Measurements from ENCODE around the gene WDR38.
"Not testable (repeated sequence)": the region's sequence is repeated elsewhere in the genome, so short reads cannot be mapped to it uniquely, and the experiment has no call there.

Gene WDR38

GRCh38 chr9:124841075-124841821 lies 12.0 kb upstream of the WDR38 start:
- H3K4me3 ChIP-seq (ENCODE audit: low read length): no peak overlapping the region
- TF ChIP-seq ZNF274 (IDR thresholded peaks at IDR 0.05; ENCODE audit: low read depth, low read length): no peak

DNA sequence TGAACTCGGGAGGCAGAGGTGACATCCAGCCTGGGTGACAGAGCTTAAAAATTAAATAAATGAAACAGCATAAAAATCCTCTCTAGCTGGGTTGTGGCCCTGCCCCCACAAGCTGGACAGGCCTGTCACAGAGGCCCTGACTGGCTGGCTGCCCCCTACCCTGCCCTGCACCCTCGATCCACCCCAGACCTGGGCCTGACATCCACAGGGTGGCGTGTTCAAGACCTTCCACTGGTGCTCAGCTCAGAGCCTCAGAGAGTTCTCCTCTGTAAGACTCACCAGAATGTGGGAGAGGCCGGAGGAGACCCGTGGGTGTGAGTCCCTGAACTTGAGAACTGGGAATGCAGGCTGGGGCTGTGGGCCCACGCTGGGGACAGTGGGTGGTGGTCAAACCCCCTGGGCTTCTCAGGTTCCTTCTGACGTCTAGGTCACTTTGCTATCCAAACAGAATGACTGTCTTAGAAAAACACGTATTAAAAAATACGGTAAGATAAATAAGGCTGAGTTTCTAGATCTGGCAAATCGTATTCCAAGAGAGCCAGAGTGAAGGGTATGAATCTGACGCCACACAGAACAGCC lies 9.7 kb upstream of the WDR38 start:
- TF ChIP-seq ZNF274 (IDR thresholded peaks at IDR 0.05; ENCODE audit: low read depth, low read length): no peak
- H3K4me3 ChIP-seq (ENCODE audit: low read length): no peak overlapping the region

DNA sequence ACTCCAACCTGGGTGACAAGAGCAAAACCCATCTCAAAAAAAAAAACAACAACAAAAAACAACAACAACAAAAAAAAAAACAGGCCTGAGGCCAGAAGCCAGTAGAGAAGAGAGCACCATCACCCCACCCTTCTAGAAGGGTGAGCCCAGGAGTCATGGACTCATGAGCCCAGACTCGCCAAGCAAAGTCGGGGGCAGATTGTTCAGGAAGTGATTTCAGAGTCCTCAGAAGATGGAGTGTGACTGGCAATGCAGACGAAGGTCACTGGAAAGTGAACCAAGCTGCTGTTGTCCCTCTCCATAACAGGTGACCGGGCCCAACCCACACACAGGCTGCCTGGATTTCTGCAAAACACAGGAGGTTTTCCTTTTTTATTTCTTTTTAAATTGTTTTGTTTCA lies 9.0 kb upstream of the WDR38 start:
- TF ChIP-seq ZNF274 (IDR thresholded peaks at IDR 0.05; ENCODE audit: low read depth, low read length): no peak
- H3K4me3 ChIP-seq (ENCODE audit: low read length): no peak overlapping the region

GRCh38 chr9:124846467-124846866 lies 6.8 kb upstream of the WDR38 start:
- not testable (repeated sequence) for H3K4me3 ChIP-seq (ENCODE audit: low read length)

GRCh38 chr9:124846969-124847368 lies 6.3 kb upstream of the WDR38 start:
- H3K4me3 ChIP-seq (ENCODE audit: low read length): no peak overlapping the region
- TF ChIP-seq ZNF274 (IDR thresholded peaks at IDR 0.05; ENCODE audit: low read depth, low read length): no peak

DNA sequence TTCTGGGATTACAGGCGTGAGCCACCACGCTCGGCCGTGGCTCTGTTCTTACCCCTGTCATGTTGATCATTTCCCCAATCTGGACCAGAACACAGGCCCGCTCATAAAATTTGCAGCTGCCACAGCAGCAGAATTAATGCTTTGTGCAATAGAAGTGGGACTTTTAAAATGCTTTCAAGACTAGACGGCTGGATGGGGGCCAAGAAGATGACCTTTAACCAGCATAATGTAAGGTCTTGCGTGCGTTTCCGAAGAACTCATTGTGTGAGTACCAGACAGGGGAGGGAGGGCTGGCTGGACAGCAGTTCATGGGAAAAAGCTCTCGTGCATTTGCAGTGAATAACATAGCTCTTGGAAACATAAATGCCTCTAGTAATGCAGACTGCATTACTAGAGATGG lies 3.5 kb upstream of the WDR38 start:
- TF ChIP-seq ZNF274 (IDR thresholded peaks at IDR 0.05; ENCODE audit: low read depth, low read length): no peak
- H3K4me3 ChIP-seq (ENCODE audit: low read length): no peak overlapping the region

DNA sequence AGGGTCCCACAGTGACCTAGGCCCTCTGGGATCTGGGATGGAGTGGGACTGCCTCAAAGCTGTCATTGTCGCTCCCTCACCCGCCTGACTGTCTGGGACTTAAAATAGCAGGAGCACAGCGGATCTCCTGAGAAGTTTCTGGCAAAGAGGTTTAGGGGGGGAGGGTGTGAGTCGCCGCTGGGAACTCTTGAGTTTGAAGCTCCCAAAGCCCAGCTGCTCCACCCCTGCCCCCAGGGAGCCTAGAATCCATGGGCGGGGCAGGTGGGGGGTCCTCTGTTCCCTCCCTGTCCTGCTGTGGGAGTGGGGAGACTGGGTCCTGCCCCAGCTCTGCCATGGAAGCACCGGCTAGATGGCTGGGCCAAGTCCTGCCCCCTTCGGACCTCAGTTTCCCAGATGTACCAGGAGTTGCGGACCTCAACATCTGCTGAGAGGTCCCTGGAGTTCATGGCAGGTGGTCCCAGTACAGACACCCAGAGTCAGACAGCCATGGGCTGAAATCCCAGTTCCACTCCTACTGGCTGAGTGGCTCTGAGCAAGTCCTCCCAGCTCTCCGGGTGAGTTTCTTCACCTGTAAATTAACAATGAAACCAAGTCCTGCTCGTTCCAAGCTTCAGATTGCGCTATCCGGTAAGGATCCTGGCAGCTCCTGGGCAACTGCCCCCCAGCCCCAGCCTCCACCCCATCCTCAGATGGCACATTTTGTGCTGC lies 985 bp upstream of the WDR38 start:
- TF ChIP-seq ZNF274 (IDR thresholded peaks at IDR 0.05; ENCODE audit: low read depth, low read length): no peak
- H3K4me3 ChIP-seq (ENCODE audit: low read length): no peak overlapping the region; the same call in 1 of the 2 replicates

DNA sequence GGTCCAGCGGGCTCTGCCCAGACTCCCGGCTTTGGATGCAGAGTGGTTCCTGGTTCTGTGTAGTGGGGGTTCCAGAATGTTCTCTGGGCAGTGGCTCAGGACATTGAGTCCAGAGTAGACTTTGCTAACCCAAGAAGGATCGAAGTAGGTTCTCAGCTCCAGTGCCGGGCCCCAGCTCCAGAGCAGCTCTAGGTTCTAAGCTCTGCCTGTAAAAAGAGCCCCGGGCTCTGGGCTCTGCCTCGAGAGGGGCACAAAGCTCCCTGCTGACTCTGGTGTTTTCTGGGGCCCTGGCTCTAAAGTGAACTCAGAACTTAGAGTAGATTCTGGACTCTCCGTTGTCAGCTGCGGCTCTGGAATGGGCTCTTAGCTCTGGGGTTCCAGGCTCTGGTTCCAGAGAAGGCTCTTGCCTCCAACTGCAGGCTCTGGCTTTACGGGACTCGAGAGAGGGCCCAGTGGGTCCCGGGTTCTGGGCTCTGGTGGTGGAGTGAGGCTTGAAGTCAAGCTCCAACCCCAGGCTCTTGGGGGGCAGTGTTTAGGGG lies 414 bp downstream of the WDR38 start:
- TF ChIP-seq ZNF274 (IDR thresholded peaks at IDR 0.05; ENCODE audit: low read depth, low read length): no peak
- H3K4me3 ChIP-seq (ENCODE audit: low read length): peak overlapping the region; percentile 38; the same call in 1 of the 2 replicates

GRCh38 chr9:124854161-124854560 lies 901 bp downstream of the WDR38 start:
- H3K4me3 ChIP-seq (ENCODE audit: low read length): no peak overlapping the region
- no peak for TF ChIP-seq ZNF274 (IDR thresholded peaks at IDR 0.05; ENCODE audit: low read depth, low read length)

GRCh38 chr9:124854822-124855221 lies 1.6 kb downstream of the WDR38 start:
- no peak overlapping the region for H3K4me3 ChIP-seq (ENCODE audit: low read length)
- TF ChIP-seq ZNF274 (IDR thresholded peaks at IDR 0.05; ENCODE audit: low read depth, low read length): no peak

DNA sequence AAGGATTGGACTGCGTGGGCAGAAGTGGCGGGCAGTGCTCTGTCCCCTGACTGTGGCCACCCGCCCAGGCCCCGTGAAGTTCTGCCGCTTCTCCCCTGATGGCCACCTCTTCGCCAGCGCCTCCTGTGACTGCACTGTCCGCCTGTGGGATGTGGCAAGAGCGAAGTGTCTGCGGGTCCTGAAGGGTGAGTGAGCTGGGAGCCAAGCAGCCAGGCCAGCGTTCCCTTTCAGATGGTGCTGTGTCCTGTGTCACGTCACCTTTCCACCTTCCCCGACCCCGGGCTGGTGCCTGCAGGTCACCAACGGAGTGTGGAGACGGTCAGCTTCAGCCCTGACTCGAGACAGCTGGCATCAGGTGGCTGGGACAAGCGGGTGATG lies 2.3 kb downstream of the WDR38 start:
- H3K4me3 ChIP-seq (ENCODE audit: low read length): no peak overlapping the region
- no peak for TF ChIP-seq ZNF274 (IDR thresholded peaks at IDR 0.05; ENCODE audit: low read depth, low read length)

DNA sequence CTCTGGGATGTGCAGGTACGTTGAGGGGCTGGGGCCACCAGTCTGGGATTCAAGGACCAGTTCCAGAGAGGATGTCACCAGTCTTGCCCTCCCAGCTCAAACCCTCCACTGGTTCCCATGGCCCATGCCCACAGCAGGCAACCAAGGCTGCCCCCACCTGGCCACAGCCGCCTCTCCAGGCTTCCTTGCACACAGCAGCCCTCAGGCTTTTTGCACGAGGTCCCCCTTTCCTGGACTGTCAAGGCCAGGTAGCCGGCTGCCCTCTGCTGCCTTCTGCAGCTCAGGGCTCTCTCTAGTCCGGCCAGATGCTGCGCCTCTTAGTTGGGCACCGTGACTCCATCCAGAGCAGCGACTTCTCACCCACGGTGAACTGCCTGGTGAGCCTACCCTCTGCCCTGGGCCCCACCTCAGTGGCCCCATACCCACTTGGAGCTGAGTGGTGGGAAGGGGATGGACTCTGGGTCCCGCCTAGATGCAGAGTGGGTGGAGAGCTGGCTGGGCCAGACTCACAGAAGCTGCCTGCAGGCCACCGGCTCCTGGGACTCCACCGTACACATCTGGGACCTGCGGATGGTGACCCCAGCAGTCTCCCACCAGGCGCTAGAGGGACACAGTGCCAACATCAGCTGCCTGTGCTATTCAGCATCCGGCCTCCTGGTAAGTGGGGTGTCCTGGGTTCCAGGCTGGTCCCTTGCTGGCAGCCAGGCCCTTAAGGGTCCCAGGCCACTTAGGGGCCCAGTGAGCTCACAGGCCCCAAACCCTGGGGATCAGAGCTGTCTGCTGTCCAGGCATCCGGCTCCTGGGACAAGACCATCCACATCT lies 2.9 kb downstream of the WDR38 start:
- no peak overlapping the region for H3K4me3 ChIP-seq (ENCODE audit: low read length)
- no peak for TF ChIP-seq ZNF274 (IDR thresholded peaks at IDR 0.05; ENCODE audit: low read depth, low read length)

DNA sequence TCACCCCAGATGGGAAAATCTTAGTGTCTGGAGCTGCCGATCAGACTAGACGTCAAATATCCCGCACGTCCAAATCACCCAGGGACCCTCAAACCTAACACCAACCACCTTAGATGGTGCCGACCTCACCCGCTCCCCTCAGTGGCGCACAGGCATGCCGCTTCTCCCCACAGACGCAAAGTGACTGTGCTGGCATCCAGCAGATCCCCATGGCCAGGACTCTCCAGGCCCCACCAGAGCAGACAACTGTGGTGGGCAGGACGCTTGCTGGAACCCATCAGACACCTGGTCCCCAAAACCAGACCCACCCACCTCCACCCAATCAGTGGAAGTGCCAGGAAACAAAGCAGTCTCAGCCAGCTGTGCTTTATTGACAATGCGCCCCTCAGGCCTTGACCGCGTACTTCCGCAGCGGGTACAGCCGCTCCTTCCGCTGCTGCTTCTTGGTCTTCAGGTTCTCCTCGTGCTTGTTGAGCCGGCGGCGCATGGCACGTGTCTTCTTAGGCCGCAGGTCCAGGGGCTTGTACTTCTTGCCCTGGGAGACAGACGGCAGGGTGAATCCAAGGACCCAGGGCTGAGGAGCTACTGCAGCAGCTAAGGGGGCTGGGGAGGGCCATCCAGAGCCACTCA lies 4.4 kb downstream of the WDR38 start:
- H3K4me3 ChIP-seq (ENCODE audit: low read length): no peak overlapping the region

More for the DNA sequence above, 4.4 kb downstream of the WDR38 start:
- no peak for TF ChIP-seq ZNF274 (IDR thresholded peaks at IDR 0.05; ENCODE audit: low read depth, low read length)
